Stimulated activated CD4-positive, alpha-beta T cell treated with anti-CD3 and anti-CD28 coated beads, TNF-alpha, amount 100 ng/mL, for 24 hours (primary cell): ENCODE measurements around the gene LHB.

Experiments
- DNase-seq, 3 experiments: peaks; one replicate each; pipeline ENCODE4 v3.0.0-alpha.2; 2020; ENCODE audit warnings: low read depth in 3 of 3

Gene LHB

GRCh38 chr19:49014123-49014869 is 2.6 kb downstream of the LHB start:
- no peak for DNase-seq

- DNase-seq, result no peak
These were observed 5.7 kb downstream of the LHB start for GRCh38 chr19:49011194-49011593.

- DNase-seq, result no peak
These were observed 6.4 kb downstream of the LHB start for GRCh38 chr19:49010453-49010852.

GRCh38 chr19:49009828-49010227 is 7.1 kb downstream of the LHB start:
- no peak for DNase-seq

GRCh38 chr19:49006905-49007304 is 10.0 kb downstream of the LHB start:
- no peak for DNase-seq

GRCh38 chr19:49004964-49005614 is 11.8 kb downstream of the LHB start:
- DNase-seq, result no peak

GRCh38 chr19:49004133-49004532 is 12.8 kb downstream of the LHB start:
- DNase-seq, result no peak

- peak in 2 of 3 experiments; percentile 40 to 69 for DNase-seq
These were observed 17.2 kb downstream of the LHB start for GRCh38 chr19:48999481-49000325.

- peak in 1 of 3 experiments; percentile 47 for DNase-seq
These were observed 18.9 kb downstream of the LHB start for GRCh38 chr19:48997972-48998371.

- DNase-seq, result no peak
These were observed 22.9 kb downstream of the LHB start for GRCh38 chr19:48994035-48994386.

- DNase-seq, result peak; percentile 97 to 100 (median 99)
These were observed 23.5 kb downstream of the LHB start, which contains the start of the genes GYS1 and RUVBL2 for GRCh38 chr19:48993175-48994034. GYS1 (minus strand) TSS chr19:48993309; CDS start chr19:48993112, 197 bp downstream. RUVBL2 (plus strand) TSS chr19:48993887; CDS start chr19:48993912, 25 bp downstream.

GRCh38 chr19:48992581-48993174 is 24.2 kb downstream of the LHB start:
- DNase-seq, result no peak

- DNase-seq, result no peak
These were observed 24.9 kb downstream of the LHB start for GRCh38 chr19:48991873-48992580.

GRCh38 chr19:48991011-48991609 is 25.8 kb downstream of the LHB start:
- DNase-seq, result no peak

- DNase-seq, result no peak
These were observed 26.5 kb downstream of the LHB start for GRCh38 chr19:48990400-48990799.

- DNase-seq, result no peak
These were observed 27.1 kb downstream of the LHB start for GRCh38 chr19:48989701-48990291.

GRCh38 chr19:48988860-48989259 is 28.0 kb downstream of the LHB start:
- no peak for DNase-seq

- no peak for DNase-seq
These were observed 28.6 kb downstream of the LHB start for GRCh38 chr19:48988286-48988685.

GRCh38 chr19:48987323-48987722 is 29.6 kb downstream of the LHB start:
- DNase-seq, result no peak

- DNase-seq, result no peak
These were observed 30.7 kb downstream of the LHB start for GRCh38 chr19:48986211-48986610.
